GM06990 (cell line): ENCODE results near the gene DLK2.

Experiments
- DNase-seq: peaks from one replicate; pipeline ENCODE4 v3.0.0-alpha.2; 2011; ENCODE audit not compliant: insufficient read length; ENCODE audit errors: extremely low read depth
- H3K27me3 ChIP-seq: replicated peaks from 2 replicates; pipeline ENCODE4 v1.6.0; 2011; ENCODE audit warnings: low read length; ENCODE audit not compliant: control insufficient read depth, insufficient read depth
- H3K36me3 ChIP-seq: 2 replicates; pipeline ENCODE4 v1.5.1; 2011; ENCODE audit warnings: low read length; ENCODE audit not compliant: control insufficient read depth, insufficient read depth
- H3K4me3 ChIP-seq: replicated peaks from 2 replicates; pipeline ENCODE4 v1.5.1; 2011; ENCODE audit warnings: low read depth, mild to moderate bottlenecking, control low read depth, low read length
- CTCF ChIP-seq: IDR thresholded peaks from 2 replicates; pipeline ENCODE4 v1.5.1; 2011; ENCODE audit warnings: low read length, control low read depth, mild to moderate bottlenecking, inconsistent platforms; ENCODE audit not compliant: insufficient read depth, poor library complexity, severe bottlenecking

Gene DLK2

DNA sequence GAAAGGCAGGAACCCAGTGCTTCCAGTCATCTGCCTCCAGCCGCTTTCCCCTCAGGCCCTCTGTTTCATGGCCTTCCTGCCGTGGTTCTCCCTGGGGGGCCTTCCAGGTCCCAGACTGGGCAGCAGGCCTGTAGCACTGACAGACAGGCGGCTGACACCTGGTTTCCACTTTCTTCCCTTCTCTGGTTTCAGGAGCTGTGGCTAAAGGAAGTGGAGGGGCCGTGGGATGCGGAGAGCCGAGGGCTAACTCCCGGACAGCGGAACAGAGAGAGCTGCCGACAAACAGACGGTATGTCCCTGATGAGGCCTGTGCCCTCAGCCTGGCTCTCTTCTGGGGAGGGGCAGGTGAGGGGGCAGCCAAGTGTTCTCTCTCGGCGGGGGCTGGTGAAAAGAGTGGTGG, 42.3 kb upstream of the DLK2 start:
- DNase-seq = no peak
- no peak for TF ChIP-seq CTCF
- H3K36me3 ChIP-seq = peaks cover 25% of the 10 kb centered on the region
- no peaks in the 10 kb centered on the region for H3K27me3 ChIP-seq
- H3K4me3 ChIP-seq = no peak overlapping the region

DNA sequence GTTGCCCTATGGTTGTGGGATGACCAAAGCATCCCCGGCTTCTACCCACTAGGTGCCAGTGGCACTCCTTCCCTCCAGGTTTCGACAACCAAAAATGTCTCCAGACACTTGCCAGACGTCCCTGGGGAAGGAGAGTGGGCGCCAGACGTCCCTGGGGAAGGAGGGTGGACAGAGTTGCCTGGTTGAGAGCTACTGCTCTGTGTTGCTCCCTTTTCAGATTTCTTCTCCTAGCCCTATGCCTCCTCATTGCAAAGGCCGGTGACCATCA, 41.7 kb upstream of the DLK2 start:
- TF ChIP-seq CTCF = no peak
- H3K4me3 ChIP-seq = no peak overlapping the region
- peaks cover 22% of the 10 kb centered on the region for H3K36me3 ChIP-seq
- no peaks in the 10 kb centered on the region for H3K27me3 ChIP-seq
- no peak for DNase-seq

DNA sequence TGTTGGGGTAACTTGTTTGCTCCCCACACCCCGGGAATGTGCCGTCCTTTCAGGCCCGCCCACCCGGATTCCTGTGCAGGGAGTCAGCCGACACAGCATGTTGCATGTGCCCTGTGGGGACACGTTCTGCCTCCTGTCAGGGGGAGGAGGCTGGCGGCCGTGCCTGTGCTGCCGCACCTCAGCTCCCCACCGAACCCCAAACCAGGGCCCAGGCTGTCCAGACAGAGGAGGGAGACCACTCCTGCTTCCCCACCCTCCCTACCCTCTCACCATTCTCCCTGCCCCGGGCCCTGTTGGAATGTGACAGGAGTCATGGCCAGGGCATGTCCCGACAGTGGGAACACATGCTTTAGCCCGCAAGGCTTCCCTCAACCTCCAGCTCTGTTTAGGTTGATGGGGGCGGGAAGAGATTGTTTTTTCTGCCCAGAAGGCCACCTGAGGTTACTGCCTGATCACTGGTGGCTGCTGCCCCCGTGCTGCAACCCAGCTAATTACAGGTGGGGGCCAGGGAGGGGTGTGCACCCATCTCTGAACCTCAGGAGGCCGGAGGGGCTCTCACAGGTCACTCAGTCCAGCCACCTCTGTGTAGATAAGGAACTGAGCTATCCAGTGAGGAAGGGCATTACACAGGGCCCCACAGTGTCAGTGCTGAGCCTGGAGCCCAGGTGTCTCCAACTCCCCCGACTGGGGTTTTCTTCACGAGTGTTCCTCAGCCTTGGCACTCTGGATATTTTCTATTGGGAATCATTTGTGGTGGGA, 41.2 kb upstream of the DLK2 start:
- Histone ChIP-seq H3K4me3 (no peak overlapping the region), H3K36me3 (peaks cover 22% of the 10 kb centered on the region), H3K27me3 (no peaks in the 10 kb centered on the region)
- peak; percentile 53 for TF ChIP-seq CTCF
- DNase-seq = no peak

- H3K36me3 ChIP-seq = peaks cover 17% of the 10 kb centered on the region
Observed at GRCh38 chr6:43495409-43495941, 40.1 kb upstream of the DLK2 start.

GRCh38 chr6:43494766-43495165, 39.4 kb upstream of the DLK2 start:
- no peak for DNase-seq
- Histone ChIP-seq H3K4me3 (no peak overlapping the region), H3K36me3 (peaks cover 13% of the 10 kb centered on the region), H3K27me3 (no peaks in the 10 kb centered on the region)
- no peak for TF ChIP-seq CTCF

More at GRCh38 chr6:43495409-43495941, 40.1 kb upstream of the DLK2 start:
- Histone ChIP-seq H3K4me3 (no peak overlapping the region), H3K27me3 (no peaks in the 10 kb centered on the region)
- no peak for DNase-seq
- TF ChIP-seq CTCF = peak; percentile 4
